22Rv1 (cell line): ENCODE results near the gene FEV.
"Not testable (repeated sequence)": the region's sequence is repeated elsewhere in the genome, so short reads cannot be mapped to it uniquely, and the experiment has no call there.

ENCODE experiments used
- H3K27ac ChIP-seq: fragments of 450-650 bp; 2 replicates; pipeline ENCODE4 v1.5.1; 2017
- CTCF ChIP-seq: fragments of 450-650 bp; IDR thresholded peaks from 2 replicates; pipeline ENCODE4 v1.5.1; 2017; ENCODE audit warnings: mild to moderate bottlenecking
- ZFX ChIP-seq: fragments of 450-650 bp; IDR thresholded peaks from 2 replicates; pipeline ENCODE4 v1.6.1; 2017; ENCODE audit warnings: antibody characterized with exemption, borderline replicate concordance

FEV gene

GRCh38 chr2:218946621-218947020, 38.4 kb downstream of the FEV start:
- TF ChIP-seq CTCF (no peak), ZFX (no peak)
- no peak overlapping the region for H3K27ac ChIP-seq

DNA sequence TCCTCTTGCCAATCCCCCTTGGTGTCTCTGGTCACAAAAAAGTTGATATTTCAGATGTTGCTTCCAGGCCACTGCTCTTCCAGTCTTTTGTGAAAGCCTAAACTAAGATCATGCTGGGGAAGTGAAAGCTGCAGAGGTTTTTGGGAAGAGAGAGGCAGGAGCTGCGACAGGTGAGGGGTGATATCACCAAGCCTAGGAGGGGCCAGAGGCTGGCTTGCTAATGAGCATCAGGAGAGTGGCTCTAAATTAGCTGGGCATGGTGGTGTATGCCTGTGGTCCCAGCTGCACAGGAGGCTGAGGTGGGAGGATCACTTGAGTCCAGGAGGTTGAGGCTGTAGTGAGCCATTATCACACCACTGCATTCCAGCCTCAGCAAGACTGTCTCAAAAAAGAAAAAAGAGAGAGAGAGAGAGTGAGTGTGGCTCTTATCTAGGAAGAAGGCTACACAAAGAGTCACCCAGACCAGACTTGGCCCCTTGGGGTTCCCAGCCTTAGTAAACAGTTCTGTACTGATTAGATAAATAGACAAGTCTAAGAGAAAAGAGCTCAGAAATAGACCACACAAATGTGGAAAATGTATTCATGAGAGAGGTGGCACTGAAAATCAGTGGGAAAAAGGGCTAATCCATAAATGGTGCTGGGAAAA, 40.1 kb downstream of the FEV start:
- TF ChIP-seq CTCF (no peak), ZFX (no peak)
- H3K27ac ChIP-seq, result no peak overlapping the region

GRCh38 chr2:218931751-218932150, 53.2 kb downstream of the FEV start:
- not testable (repeated sequence) for H3K27ac ChIP-seq
